GM18873 (cell line): ENCODE data around the gene C1QTNF3.
A peak's percentile ranks its signal among the peaks of the same experiment; 100 is the strongest.
"Not testable (repeated sequence)": the region's sequence is repeated elsewhere in the genome, so short reads cannot be mapped to it uniquely, and the experiment has no call there.

Experiments
- ATAC-seq: cut with Tn5 transposase; IDR thresholded peaks from one replicate; pipeline ENCODE4 v1.9.1; 2021; ENCODE audit warnings: mild to moderate bottlenecking, moderate library complexity, moderate number of reproducible peaks; ENCODE audit not compliant: unreplicated experiment, low FRiP score

Gene C1QTNF3

GRCh38 chr5:34043099-34043876 is at the start of gene C1QTNF3:
C1QTNF3 (minus strand) TSS chr5:34043213; CDS start chr5:34043125, 88 bp downstream.
- ATAC-seq, result no peak

- ATAC-seq, result not testable (repeated sequence)
Observed at GRCh38 chr5:34091039-34091438, 48.0 kb upstream of the C1QTNF3 start.

- ATAC-seq, result not testable (repeated sequence)
Observed at GRCh38 chr5:34089802-34090201, 46.8 kb upstream of the C1QTNF3 start.

- not testable (repeated sequence) for ATAC-seq
Observed at GRCh38 chr5:34087728-34088127, 44.7 kb upstream of the C1QTNF3 start.

- not testable (repeated sequence) for ATAC-seq
Observed at GRCh38 chr5:34083898-34084297, 40.9 kb upstream of the C1QTNF3 start.

GRCh38 chr5:34079505-34079904 is 36.5 kb upstream of the C1QTNF3 start:
- not testable (repeated sequence) for ATAC-seq

- ATAC-seq, result not testable (repeated sequence)
Observed at GRCh38 chr5:34077636-34078035, 34.6 kb upstream of the C1QTNF3 start.

- not testable (repeated sequence) for ATAC-seq
Observed at GRCh38 chr5:34076719-34077364, 33.8 kb upstream of the C1QTNF3 start.

GRCh38 chr5:34074472-34074871 is 31.5 kb upstream of the C1QTNF3 start:
- ATAC-seq, result not testable (repeated sequence)

GRCh38 chr5:34074071-34074470 is 31.1 kb upstream of the C1QTNF3 start:
- not testable (repeated sequence) for ATAC-seq

GRCh38 chr5:34070626-34071025 is 27.6 kb upstream of the C1QTNF3 start:
- ATAC-seq, result peak; percentile 73

- ATAC-seq, result no peak
Observed at GRCh38 chr5:34064656-34065055, 21.6 kb upstream of the C1QTNF3 start.

- ATAC-seq, result no peak
Observed at GRCh38 chr5:34062419-34062818, 19.4 kb upstream of the C1QTNF3 start.

- ATAC-seq, result no peak
Observed at GRCh38 chr5:34061993-34062392, 19.0 kb upstream of the C1QTNF3 start.

GRCh38 chr5:34059977-34060376 is 17.0 kb upstream of the C1QTNF3 start:
- no peak for ATAC-seq

- no peak for ATAC-seq
Observed at GRCh38 chr5:34058532-34058931, 15.5 kb upstream of the C1QTNF3 start.

- no peak for ATAC-seq
Observed at GRCh38 chr5:34057569-34057968, 14.6 kb upstream of the C1QTNF3 start.

GRCh38 chr5:34057118-34057517 is 14.1 kb upstream of the C1QTNF3 start:
- no peak for ATAC-seq

- ATAC-seq, result no peak
Observed at GRCh38 chr5:34055667-34056066, 12.7 kb upstream of the C1QTNF3 start.

GRCh38 chr5:34054400-34054729 is 11.4 kb upstream of the C1QTNF3 start:
- ATAC-seq, result no peak

- no peak for ATAC-seq
Observed at GRCh38 chr5:34053571-34054399, 10.8 kb upstream of the C1QTNF3 start.
